DMS53 (cell line): ENCODE results near the gene PKHD1.

Experiments used
- DNase-seq: peaks from one replicate; lab custom pipeline; 2025; lab: John Stamatoyannopoulos, UW

The PKHD1 gene

GRCh38 chr6:52042141-52042885 lies 45.1 kb downstream of the PKHD1 start:
- no peak for DNase-seq

- no peak for DNase-seq
Observed at GRCh38 chr6:52041134-52041533, 46.3 kb downstream of the PKHD1 start.

GRCh38 chr6:52027699-52028098 lies 59.7 kb downstream of the PKHD1 start:
- DNase-seq, result no peak

- DNase-seq, result no peak
Observed at GRCh38 chr6:52024451-52025068, 62.9 kb downstream of the PKHD1 start.

GRCh38 chr6:52022675-52023074 lies 64.7 kb downstream of the PKHD1 start:
- DNase-seq, result no peak

GRCh38 chr6:52020945-52021570 lies 66.4 kb downstream of the PKHD1 start:
- peak; percentile 50 for DNase-seq

- DNase-seq, result no peak
Observed at GRCh38 chr6:52019881-52020280, 67.5 kb downstream of the PKHD1 start.

GRCh38 chr6:52019092-52019491 lies 68.3 kb downstream of the PKHD1 start:
- no peak for DNase-seq

GRCh38 chr6:52016915-52017748 lies 70.3 kb downstream of the PKHD1 start:
- peak; percentile 71 for DNase-seq

GRCh38 chr6:52015953-52016352 lies 71.5 kb downstream of the PKHD1 start:
- no peak for DNase-seq

- no peak for DNase-seq
Observed at GRCh38 chr6:52014391-52014790, 73.0 kb downstream of the PKHD1 start.

- DNase-seq, result peak; percentile 15
Observed at GRCh38 chr6:52013035-52013434, 74.4 kb downstream of the PKHD1 start.

GRCh38 chr6:52012582-52012981 lies 74.8 kb downstream of the PKHD1 start:
- no peak for DNase-seq

GRCh38 chr6:52010806-52011205 lies 76.6 kb downstream of the PKHD1 start:
- no peak for DNase-seq

- no peak for DNase-seq
Observed at GRCh38 chr6:52010145-52010544, 77.3 kb downstream of the PKHD1 start.

- DNase-seq, result no peak
Observed at GRCh38 chr6:52009466-52010140, 77.8 kb downstream of the PKHD1 start.

- no peak for DNase-seq
Observed at GRCh38 chr6:52000064-52000463, 87.3 kb downstream of the PKHD1 start.

GRCh38 chr6:51996296-51996947 lies 91.0 kb downstream of the PKHD1 start:
- DNase-seq, result no peak

GRCh38 chr6:51995214-51995755 lies 92.1 kb downstream of the PKHD1 start:
- no peak for DNase-seq

GRCh38 chr6:51992876-51993275 lies 94.5 kb downstream of the PKHD1 start:
- no peak for DNase-seq

GRCh38 chr6:51989789-51990188 lies 97.6 kb downstream of the PKHD1 start:
- DNase-seq, result no peak
